ENCODE measurements around the gene NR1H4.
A peak's percentile ranks its signal among the peaks of the same experiment; 100 is the strongest.
"Not testable (repeated sequence)": the region's sequence is repeated elsewhere in the genome, so short reads cannot be mapped to it uniquely, and the experiment has no call there.

The NR1H4 gene

GRCh38 chr12:100473716-100474150 lies at the start of gene NR1H4:
Gene NR1H4 (plus strand): TSS chr12:100473866. CDS start chr12:100493324, 19,458 bp downstream.
- peak; percentile 38; the same call in 1 of the 3 replicates for ATAC-seq (ENCODE audit: low read depth)
- Histone ChIP-seq H3K27ac (ENCODE audit: poor library complexity, severe bottlenecking) (no peak within 1 kb of the TSS), H3K4me1 (ENCODE audit: insufficient read depth, poor library complexity, severe bottlenecking) (no peaks in the 10 kb centered on the region), H3K27me3 (ENCODE audit: insufficient read depth, poor library complexity, severe bottlenecking) (no peaks in the 10 kb centered on the region), H3K36me3 (ENCODE audit: low read depth) (no peaks in the 10 kb centered on the region), H3K9me3 (ENCODE audit: severe bottlenecking) (peaks cover 1% of the 10 kb centered on the region), H3K4me3 (ENCODE audit: severe bottlenecking) (no peak within 1 kb of the TSS)
- TF ChIP-seq, protein P1, sequence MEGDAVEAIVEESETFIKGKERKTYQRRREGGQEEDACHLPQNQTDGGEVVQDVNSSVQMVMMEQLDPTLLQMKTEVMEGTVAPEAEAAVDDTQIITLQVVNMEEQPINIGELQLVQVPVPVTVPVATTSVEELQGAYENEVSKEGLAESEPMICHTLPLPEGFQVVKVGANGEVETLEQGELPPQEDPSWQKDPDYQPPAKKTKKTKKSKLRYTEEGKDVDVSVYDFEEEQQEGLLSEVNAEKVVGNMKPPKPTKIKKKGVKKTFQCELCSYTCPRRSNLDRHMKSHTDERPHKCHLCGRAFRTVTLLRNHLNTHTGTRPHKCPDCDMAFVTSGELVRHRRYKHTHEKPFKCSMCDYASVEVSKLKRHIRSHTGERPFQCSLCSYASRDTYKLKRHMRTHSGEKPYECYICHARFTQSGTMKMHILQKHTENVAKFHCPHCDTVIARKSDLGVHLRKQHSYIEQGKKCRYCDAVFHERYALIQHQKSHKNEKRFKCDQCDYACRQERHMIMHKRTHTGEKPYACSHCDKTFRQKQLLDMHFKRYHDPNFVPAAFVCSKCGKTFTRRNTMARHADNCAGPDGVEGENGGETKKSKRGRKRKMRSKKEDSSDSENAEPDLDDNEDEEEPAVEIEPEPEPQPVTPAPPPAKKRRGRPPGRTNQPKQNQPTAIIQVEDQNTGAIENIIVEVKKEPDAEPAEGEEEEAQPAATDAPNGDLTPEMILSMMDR (IDR thresholded peaks at IDR 0.05; ENCODE audit: poor library complexity, severe bottlenecking) = no peak
- no peak for DNase-seq (ENCODE audit: low spot score)

DNA sequence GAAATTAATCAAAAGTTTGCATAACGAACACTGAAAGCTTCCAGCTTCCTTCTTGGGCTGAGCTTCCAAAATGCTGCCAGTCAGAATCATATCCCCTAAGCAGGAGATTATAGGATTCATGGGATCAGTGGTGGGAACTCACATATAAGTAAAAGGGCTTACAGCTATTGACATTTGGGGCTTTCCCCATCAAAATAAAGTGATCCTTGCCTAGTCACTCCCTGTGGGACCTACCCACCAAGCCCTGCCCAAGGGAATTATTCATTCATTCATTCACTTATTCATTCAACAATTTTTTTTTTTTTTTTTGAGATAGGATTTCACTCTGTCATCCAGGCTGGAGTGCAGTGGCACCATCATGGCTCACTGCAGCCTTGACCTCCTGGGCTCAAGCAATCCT lies 47.5 kb upstream of the NR1H4 start:
- Histone ChIP-seq H3K27me3 (ENCODE audit: insufficient read depth, poor library complexity, severe bottlenecking) (no peaks in the 10 kb centered on the region), H3K9me3 (ENCODE audit: severe bottlenecking) (peaks cover 4% of the 10 kb centered on the region), H3K4me1 (ENCODE audit: insufficient read depth, poor library complexity, severe bottlenecking) (no peaks in the 10 kb centered on the region), H3K27ac (ENCODE audit: poor library complexity, severe bottlenecking) (no peak overlapping the region), H3K36me3 (ENCODE audit: low read depth) (no peaks in the 10 kb centered on the region), H3K4me3 (ENCODE audit: severe bottlenecking) (no peak overlapping the region)
- ATAC-seq (ENCODE audit: low read depth) (no peak), DNase-seq (ENCODE audit: low spot score) (no peak)
- TF ChIP-seq, protein P1 (IDR thresholded peaks at IDR 0.05; ENCODE audit: poor library complexity, severe bottlenecking) = no peak

DNA sequence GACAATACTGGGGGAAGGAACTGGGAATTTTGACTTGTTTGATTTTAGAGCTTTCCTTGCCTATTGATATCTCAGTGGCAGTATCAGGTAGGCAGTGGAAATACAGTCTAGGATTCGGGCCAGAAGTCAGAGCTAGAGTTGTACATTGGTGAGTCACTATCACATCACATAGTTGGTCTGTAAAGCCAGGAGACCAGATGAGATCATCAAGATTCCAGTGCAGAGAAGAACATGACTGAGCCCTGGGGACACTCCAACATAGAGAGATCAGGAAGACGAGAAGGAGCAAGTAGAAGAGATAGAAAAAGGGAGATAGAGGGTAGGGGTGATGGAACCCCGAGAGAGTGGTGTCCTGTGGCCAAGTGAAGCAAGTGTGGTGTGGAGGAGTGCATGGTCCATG lies 46.6 kb upstream of the NR1H4 start:
- peak; percentile 100 for ATAC-seq (ENCODE audit: low read depth)
- Histone ChIP-seq H3K9me3 (ENCODE audit: severe bottlenecking) (peaks cover 4% of the 10 kb centered on the region), H3K36me3 (ENCODE audit: low read depth) (no peaks in the 10 kb centered on the region), H3K27ac (ENCODE audit: poor library complexity, severe bottlenecking) (no peak overlapping the region), H3K4me3 (ENCODE audit: severe bottlenecking) (no peak overlapping the region), H3K4me1 (ENCODE audit: insufficient read depth, poor library complexity, severe bottlenecking) (no peaks in the 10 kb centered on the region), H3K27me3 (ENCODE audit: insufficient read depth, poor library complexity, severe bottlenecking) (no peaks in the 10 kb centered on the region)
- DNase-seq (ENCODE audit: low spot score) = no peak
- TF ChIP-seq, protein P1 (IDR thresholded peaks at IDR 0.05; ENCODE audit: poor library complexity, severe bottlenecking) = no peak

DNA sequence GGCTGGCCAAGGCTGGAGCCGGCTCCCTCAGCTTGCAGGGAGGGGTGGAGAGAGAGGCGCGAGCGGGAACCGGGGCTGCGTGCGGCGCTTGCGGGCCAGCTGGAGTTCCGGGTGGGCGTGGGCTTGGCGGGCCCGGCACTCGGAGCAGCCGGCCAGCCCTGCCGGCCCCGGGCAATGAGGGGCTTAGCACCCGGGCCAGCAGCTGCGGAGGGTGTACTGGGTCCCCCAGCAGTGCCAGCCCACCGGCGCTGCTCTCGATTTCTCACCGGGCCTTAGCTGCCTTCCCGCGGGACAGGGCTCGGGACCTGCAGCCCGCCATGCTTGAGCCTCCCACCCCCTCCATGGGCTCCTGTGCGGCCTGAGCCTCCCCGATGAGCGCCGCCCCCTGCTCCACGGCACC lies 43.4 kb upstream of the NR1H4 start:
- not testable (repeated sequence) for H3K9me3 ChIP-seq (ENCODE audit: severe bottlenecking); H3K27me3 ChIP-seq (ENCODE audit: insufficient read depth, poor library complexity, severe bottlenecking); ATAC-seq (ENCODE audit: low read depth); DNase-seq (ENCODE audit: low spot score); H3K4me1 ChIP-seq (ENCODE audit: insufficient read depth, poor library complexity, severe bottlenecking); H3K27ac ChIP-seq (ENCODE audit: poor library complexity, severe bottlenecking); H3K4me3 ChIP-seq (ENCODE audit: severe bottlenecking); H3K36me3 ChIP-seq (ENCODE audit: low read depth)

GRCh38 chr12:100433701-100434100 lies 40.0 kb upstream of the NR1H4 start:
- Histone ChIP-seq H3K9me3 (ENCODE audit: severe bottlenecking) (no peaks in the 10 kb centered on the region), H3K4me3 (ENCODE audit: severe bottlenecking) (no peak overlapping the region), H3K4me1 (ENCODE audit: insufficient read depth, poor library complexity, severe bottlenecking) (no peaks in the 10 kb centered on the region), H3K27me3 (ENCODE audit: insufficient read depth, poor library complexity, severe bottlenecking) (no peaks in the 10 kb centered on the region), H3K36me3 (ENCODE audit: low read depth) (no peaks in the 10 kb centered on the region), H3K27ac (ENCODE audit: poor library complexity, severe bottlenecking) (no peak overlapping the region)
- DNase-seq (ENCODE audit: low spot score) (no peak), ATAC-seq (ENCODE audit: low read depth) (no peak)
- TF ChIP-seq, protein P1 (IDR thresholded peaks at IDR 0.05; ENCODE audit: poor library complexity, severe bottlenecking) = no peak

Measured in RWPE2 (cell line).